GM12878 (cell line): Measurements from ENCODE around the gene ZNF782. TPM values are rescaled to one million over a fixed set of nuclear protein-coding genes. Genes with fewer than 3 reads are reported as not detected.

Experiments used
- ATAC-seq: fragments of 200-7000 bp; cut with Tn5 transposase; 3 replicates; pipeline ENCODE4 v1.9.1; 2020; ENCODE audit warnings: mild to moderate bottlenecking, moderate library complexity
- BruUV-seq: library from RNA; stranded (reverse); fragments of 400-500 nt; replicated peaks from 2 replicates; lab custom pipeline; 2021; lab: Mats Ljungman, UMichigan
- CTCF ChIA-PET: fragments of 300-600 bp; sonication (Branson Sonifier 250); formaldehyde crosslinking; extraction: SDS; loops from one replicate; lab custom pipeline; 2021; ENCODE audit warnings: inconsistent platforms; lab: Yijun Ruan, JAX
- POLR2A ChIA-PET: fragments of 350-600 bp; formaldehyde crosslinking; extraction: SDS; loops from one replicate; lab custom pipeline; 2021; ENCODE audit warnings: inconsistent platforms; lab: Charles Lee
- RAD21 ChIA-PET: fragments of 300-600 bp; sonication (Branson Sonifier 250); formaldehyde crosslinking; loops from one replicate; lab custom pipeline; 2023; ENCODE audit warnings: antibody characterized with exemption; ENCODE audit not compliant: unreplicated experiment; lab: Charles Lee
- SMC1A ChIA-PET: fragments of 300-600 bp; sonication (Branson Sonifier 250); formaldehyde crosslinking; loops from one replicate; lab custom pipeline; 2023; ENCODE audit not compliant: unreplicated experiment, uncharacterized antibody; lab: Charles Lee
- DNase-seq: peaks from one replicate; pipeline ENCODE4 v3.0.0-alpha.2; 2011; ENCODE audit warnings: low read depth, low spot score
- FAIRE-seq: peaks from 3 replicates; lab custom pipeline; 2011; peaks lifted over from hg19 to GRCh38; lab: Jason Lieb, UNC
- H2AFZ ChIP-seq: 2 replicates; pipeline ENCODE4 v1.6.0; 2011; ENCODE audit warnings: low read depth, low read length, control low read depth; ENCODE audit not compliant: control insufficient read depth
- H3K27ac ChIP-seq: 2 replicates; pipeline ENCODE4 v1.5.1; 2011; ENCODE audit warnings: control low read depth; ENCODE audit not compliant: control insufficient read depth, insufficient read depth
- H3K27me3 ChIP-seq, 2 experiments: replicated peaks in 1 of 2; 2 replicates each; pipeline versions ENCODE4 v1.6.0 to v1.6.1; 2011; ENCODE audit warnings: low read length in 1 of 2; ENCODE audit not compliant: control insufficient read depth in 2 of 2, insufficient read depth in 2 of 2
- H3K36me3 ChIP-seq, 2 experiments: 2 replicates each; pipeline ENCODE4 v1.5.1; 2011; ENCODE audit warnings: low read length in 1 of 2; ENCODE audit not compliant: control insufficient read depth in 2 of 2, insufficient read depth in 2 of 2
- H3K4me1 ChIP-seq: 2 replicates; pipeline ENCODE4 v1.6.1; 2011; ENCODE audit warnings: mild to moderate bottlenecking, low read length, moderate library complexity, mixed read lengths; ENCODE audit not compliant: control insufficient read depth, insufficient read depth
- H3K4me2 ChIP-seq: 2 replicates; pipeline ENCODE4 v1.6.0; 2011; ENCODE audit warnings: control low read depth; ENCODE audit not compliant: control insufficient read depth, insufficient read depth
- H3K4me3 ChIP-seq: fragments of 200-600 bp; sonication (generic); 2 replicates; pipeline ENCODE4 v1.5.1; 2016
- H3K79me2 ChIP-seq: 2 replicates; pipeline ENCODE4 v1.6.0; 2011; ENCODE audit warnings: low read length; ENCODE audit not compliant: control insufficient read depth, insufficient read depth
- H3K9ac ChIP-seq: 2 replicates; pipeline ENCODE4 v1.8.0; 2011; ENCODE audit warnings: low read length, control low read depth, mixed read lengths; ENCODE audit not compliant: control insufficient read depth, insufficient read depth
- H3K9me3 ChIP-seq: replicated peaks from 3 replicates; pipeline ENCODE4 v1.5.1; 2011; ENCODE audit warnings: mild to moderate bottlenecking, low read length; ENCODE audit not compliant: control insufficient read depth, insufficient read depth
- H4K20me1 ChIP-seq: 2 replicates; pipeline ENCODE4 v1.6.0; 2011; ENCODE audit not compliant: control insufficient read depth, insufficient read depth
- ETV6 ChIP-seq, 2 experiments: fragments of 450-650 bp in 1 of 2; IDR thresholded peaks in 1 of 2; conservative IDR thresholded peaks in 1 of 2; 2 replicates each; pipeline ENCODE4 v1.6.1; 2014; ENCODE audit warnings: antibody characterized with exemption in 1 of 2, borderline replicate concordance in 1 of 2, low read depth in 1 of 2, mild to moderate bottlenecking in 1 of 2, moderate library complexity in 1 of 2
- FOS ChIP-seq: IDR thresholded peaks from 3 replicates; pipeline ENCODE4 v1.6.1; 2011; ENCODE audit warnings: borderline replicate concordance; ENCODE audit not compliant: insufficient read length; ENCODE audit errors: extremely low read depth
- HDAC2 ChIP-seq: fragments of 200-600 bp; sonication (generic); IDR thresholded peaks from 2 replicates; pipeline ENCODE4 v1.6.1; 2017
- IRF4 ChIP-seq: IDR thresholded peaks from 2 replicates; pipeline ENCODE4 v1.6.1; 2011; ENCODE audit warnings: low read depth, low read length
- MYB ChIP-seq: fragments of 150-350 bp; IDR thresholded peaks from 2 replicates; pipeline ENCODE4 v1.6.1; 2014; ENCODE audit warnings: mild to moderate bottlenecking, low read depth, low read length, borderline replicate concordance
- NBN ChIP-seq: fragments of 450-650 bp; IDR thresholded peaks from 2 replicates; pipeline ENCODE4 v1.6.1; 2016
- NFYB ChIP-seq: IDR thresholded peaks from 2 replicates; pipeline ENCODE4 v1.6.1; 2011; ENCODE audit warnings: low read depth, mild to moderate bottlenecking, low read length, improper control_type of control experiment, moderate library complexity; ENCODE audit not compliant: insufficient read depth
- POLR2AphosphoS2 ChIP-seq: IDR thresholded peaks from 2 replicates; pipeline ENCODE4 v1.6.1; 2011; ENCODE audit warnings: low read depth, mild to moderate bottlenecking, low read length, improper control_type of control experiment, moderate library complexity
- RBBP5 ChIP-seq: fragments of 200-600 bp; sonication (generic); conservative IDR thresholded peaks from 2 replicates; pipeline ENCODE4 v1.6.1; 2016
- RUNX3 ChIP-seq: IDR thresholded peaks from 2 replicates; pipeline ENCODE4 v1.6.1; 2012; ENCODE audit warnings: low read length, inconsistent platforms
- TAF1 ChIP-seq: IDR thresholded peaks from 2 replicates; pipeline ENCODE4 v1.6.1; 2011; ENCODE audit warnings: mild to moderate bottlenecking, low read depth, low read length, borderline replicate concordance
- TARDBP ChIP-seq: IDR thresholded peaks from 2 replicates; pipeline ENCODE4 v1.6.1; 2016; ENCODE audit warnings: borderline replicate concordance
- YY1 ChIP-seq: IDR thresholded peaks from 2 replicates; pipeline ENCODE4 v1.6.1; 2011; ENCODE audit warnings: low read depth, mild to moderate bottlenecking, low read length
- ZNF274 ChIP-seq: IDR thresholded peaks from one replicate; pipeline ENCODE4 v1.8.0; 2011; ENCODE audit not compliant: insufficient read length, insufficient read depth
- ZNF622 ChIP-seq: fragments of 450-650 bp; IDR thresholded peaks from 2 replicates; pipeline ENCODE4 v1.6.1; 2017; ENCODE audit warnings: mild to moderate bottlenecking, inconsistent platforms
- ZZZ3 ChIP-seq: IDR thresholded peaks from 2 replicates; pipeline ENCODE4 v1.6.1; 2011; ENCODE audit warnings: low read depth; ENCODE audit not compliant: control insufficient read depth, insufficient read length
- WGBS: methylation state at CpG from one replicate; pipeline ENCODE4 v1.1.6; 2016; ENCODE audit warnings: low lambda C conversion rate; ENCODE audit not compliant: insufficient replicate concordance, insufficient coverage; ENCODE audit errors: missing lambda C conversion rate; 5-methylcytosine and 5-hydroxymethylcytosine counted together
- in situ Hi-C: fragments of 300-500 bp; cut with MboI; formaldehyde crosslinking; loops from 9 replicates; pipeline ENCODE4 v1.14.3; 2018; ENCODE audit warnings: mixed read lengths
- intact Hi-C: fragments of 100-400 bp; cut with micrococcal nuclease; formaldehyde crosslinking; loops from one replicate; pipeline ENCODE4 v1.14.2; 2022; ENCODE audit not compliant: unreplicated experiment
- polyA plus RNA-seq, 11 experiments: library from polyadenylated mRNA; depleted of rRNA in 4 of 11; unstranded in 6 of 11; stranded (reverse) in 5 of 11; fragments of >200 nt; fragmentation: Nextera tagmentation in 4 of 11; fragmentation: Illumina TruSeq in 1 of 11; extraction: Ambion mirVana in 4 of 11; extraction: Trizol in 1 of 11; gene quantifications; 1 replicate in 1 of 11; 2 replicates in 10 of 11; pipeline versions ENCODE4 v1.2.1 to v1.2.3, GENCODE V29; 2011 to 2016; ENCODE audit warnings: inconsistent platforms in 2 of 11, missing spikeins in 2 of 11, low read depth in 1 of 11
- total RNA-seq, 4 experiments: library from RNA; depleted of rRNA in 3 of 4; stranded (reverse); fragments of >200 nt in 3 of 4; fragmentation: Illumina TruSeq in 1 of 4; extraction: Trizol in 1 of 4; gene quantifications; 2 replicates each; pipeline versions ENCODE4 v1.2.1 to v1.2.3, GENCODE V29; 2013 to 2021
- TF ChIP-seq, protein P1 (sequence below): fragments of 450-650 bp; IDR thresholded peaks from 2 replicates; pipeline ENCODE4 v1.6.1; 2017; ENCODE audit warnings: mild to moderate bottlenecking, moderate library complexity
- TF ChIP-seq, protein P2 (sequence below): IDR thresholded peaks from 2 replicates; pipeline ENCODE4 v1.6.1; 2012; ENCODE audit warnings: low read depth, low read length, improper control_type of control experiment
- TF ChIP-seq, protein P3 (sequence below): fragments of 450-650 bp; IDR thresholded peaks from 2 replicates; pipeline ENCODE4 v1.6.1; 2018; ENCODE audit warnings: mild to moderate bottlenecking, low read depth, moderate library complexity; ENCODE audit not compliant: partially characterized antibody

ZNF782 gene
- total and polyA plus RNA-seq, 10 of the 15 experiments (the other 5 are each of a cell fraction or from before 2014, with no cell fraction given): 0.55 to 7.8 (median 4.5) TPM

- POLR2A ChIA-PET: interaction anchor here (0.6 to 1.4 kb wide), 3 partner anchors 15 to 93 kb away, joined by 3 to 5 read pairs (median 4); partner anchors contain the start of gene ZNF782
- TF ChIP-seq TAF1 (no peak), ZNF274 (no peak), NFYB (no peak), NBN (no peak), YY1 (no peak), MYB (no peak), ETV6 (conservative IDR thresholded peaks at IDR 0.05 in 1 of 2, IDR thresholded peaks at IDR 0.05 in 1 of 2; ENCODE audit: borderline replicate concordance in 1 of 2, low read depth in 1 of 2) (no peak), RUNX3 (no peak), RBBP5 (no peak), POLR2AphosphoS2 (no peak), TARDBP (no peak), HDAC2 (no peak), ZZZ3 (no peak), FOS (no peak), IRF4 (no peak), ZNF622 (no peak)
- TF ChIP-seq, protein P1, sequence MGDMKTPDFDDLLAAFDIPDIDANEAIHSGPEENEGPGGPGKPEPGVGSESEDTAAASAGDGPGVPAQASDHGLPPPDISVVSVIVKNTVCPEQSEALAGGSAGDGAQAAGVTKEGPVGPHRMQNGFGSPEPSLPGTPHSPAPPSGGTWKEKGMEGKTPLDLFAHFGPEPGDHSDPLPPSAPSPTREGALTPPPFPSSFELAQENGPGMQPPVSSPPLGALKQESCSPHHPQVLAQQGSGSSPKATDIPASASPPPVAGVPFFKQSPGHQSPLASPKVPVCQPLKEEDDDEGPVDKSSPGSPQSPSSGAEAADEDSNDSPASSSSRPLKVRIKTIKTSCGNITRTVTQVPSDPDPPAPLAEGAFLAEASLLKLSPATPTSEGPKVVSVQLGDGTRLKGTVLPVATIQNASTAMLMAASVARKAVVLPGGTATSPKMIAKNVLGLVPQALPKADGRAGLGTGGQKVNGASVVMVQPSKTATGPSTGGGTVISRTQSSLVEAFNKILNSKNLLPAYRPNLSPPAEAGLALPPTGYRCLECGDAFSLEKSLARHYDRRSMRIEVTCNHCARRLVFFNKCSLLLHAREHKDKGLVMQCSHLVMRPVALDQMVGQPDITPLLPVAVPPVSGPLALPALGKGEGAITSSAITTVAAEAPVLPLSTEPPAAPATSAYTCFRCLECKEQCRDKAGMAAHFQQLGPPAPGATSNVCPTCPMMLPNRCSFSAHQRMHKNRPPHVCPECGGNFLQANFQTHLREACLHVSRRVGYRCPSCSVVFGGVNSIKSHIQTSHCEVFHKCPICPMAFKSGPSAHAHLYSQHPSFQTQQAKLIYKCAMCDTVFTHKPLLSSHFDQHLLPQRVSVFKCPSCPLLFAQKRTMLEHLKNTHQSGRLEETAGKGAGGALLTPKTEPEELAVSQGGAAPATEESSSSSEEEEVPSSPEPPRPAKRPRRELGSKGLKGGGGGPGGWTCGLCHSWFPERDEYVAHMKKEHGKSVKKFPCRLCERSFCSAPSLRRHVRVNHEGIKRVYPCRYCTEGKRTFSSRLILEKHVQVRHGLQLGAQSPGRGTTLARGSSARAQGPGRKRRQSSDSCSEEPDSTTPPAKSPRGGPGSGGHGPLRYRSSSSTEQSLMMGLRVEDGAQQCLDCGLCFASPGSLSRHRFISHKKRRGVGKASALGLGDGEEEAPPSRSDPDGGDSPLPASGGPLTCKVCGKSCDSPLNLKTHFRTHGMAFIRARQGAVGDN: no peak
- TF ChIP-seq, protein P2, sequence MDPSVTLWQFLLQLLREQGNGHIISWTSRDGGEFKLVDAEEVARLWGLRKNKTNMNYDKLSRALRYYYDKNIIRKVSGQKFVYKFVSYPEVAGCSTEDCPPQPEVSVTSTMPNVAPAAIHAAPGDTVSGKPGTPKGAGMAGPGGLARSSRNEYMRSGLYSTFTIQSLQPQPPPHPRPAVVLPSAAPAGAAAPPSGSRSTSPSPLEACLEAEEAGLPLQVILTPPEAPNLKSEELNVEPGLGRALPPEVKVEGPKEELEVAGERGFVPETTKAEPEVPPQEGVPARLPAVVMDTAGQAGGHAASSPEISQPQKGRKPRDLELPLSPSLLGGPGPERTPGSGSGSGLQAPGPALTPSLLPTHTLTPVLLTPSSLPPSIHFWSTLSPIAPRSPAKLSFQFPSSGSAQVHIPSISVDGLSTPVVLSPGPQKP: no peak
- TF ChIP-seq, protein P3, sequence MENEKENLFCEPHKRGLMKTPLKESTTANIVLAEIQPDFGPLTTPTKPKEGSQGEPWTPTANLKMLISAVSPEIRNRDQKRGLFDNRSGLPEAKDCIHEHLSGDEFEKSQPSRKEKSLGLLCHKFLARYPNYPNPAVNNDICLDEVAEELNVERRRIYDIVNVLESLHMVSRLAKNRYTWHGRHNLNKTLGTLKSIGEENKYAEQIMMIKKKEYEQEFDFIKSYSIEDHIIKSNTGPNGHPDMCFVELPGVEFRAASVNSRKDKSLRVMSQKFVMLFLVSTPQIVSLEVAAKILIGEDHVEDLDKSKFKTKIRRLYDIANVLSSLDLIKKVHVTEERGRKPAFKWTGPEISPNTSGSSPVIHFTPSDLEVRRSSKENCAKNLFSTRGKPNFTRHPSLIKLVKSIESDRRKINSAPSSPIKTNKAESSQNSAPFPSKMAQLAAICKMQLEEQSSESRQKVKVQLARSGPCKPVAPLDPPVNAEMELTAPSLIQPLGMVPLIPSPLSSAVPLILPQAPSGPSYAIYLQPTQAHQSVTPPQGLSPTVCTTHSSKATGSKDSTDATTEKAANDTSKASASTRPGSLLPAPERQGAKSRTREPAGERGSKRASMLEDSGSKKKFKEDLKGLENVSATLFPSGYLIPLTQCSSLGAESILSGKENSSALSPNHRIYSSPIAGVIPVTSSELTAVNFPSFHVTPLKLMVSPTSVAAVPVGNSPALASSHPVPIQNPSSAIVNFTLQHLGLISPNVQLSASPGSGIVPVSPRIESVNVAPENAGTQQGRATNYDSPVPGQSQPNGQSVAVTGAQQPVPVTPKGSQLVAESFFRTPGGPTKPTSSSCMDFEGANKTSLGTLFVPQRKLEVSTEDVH: no peak
Measured at GRCh38 chr9:96781552-96781951, 72.8 kb downstream of the ZNF782 start.

More at GRCh38 chr9:96781552-96781951, 72.8 kb downstream of the ZNF782 start:
- H3K36me3 ChIP-seq: no peaks in the 10 kb centered on the region
- 96% methylated on average over 3 of the region's 3 CpGs for WGBS
- FAIRE-seq (no peak), ATAC-seq (no peak), DNase-seq (no peak)
- RAD21 ChIA-PET: interaction anchor here (1.2 kb wide), 1 partner anchor 93 kb away, joined by 3 read pairs; no protein-coding TSS in a partner anchor
- intact Hi-C loops: no loop called here
- H2AFZ ChIP-seq: no peak overlapping the region
- BruUV-seq: no TSS peak
- in situ Hi-C loops: no loop called here
- CTCF ChIA-PET: interaction anchor here (1.0 kb wide), 1 partner anchor 70 kb away, joined by 3 read pairs; no protein-coding TSS in a partner anchor
- H3K79me2 ChIP-seq: peaks cover 7% of the 10 kb centered on the region
- no peaks in the 10 kb centered on the region for H3K27me3 ChIP-seq
- H3K27ac ChIP-seq: no peak overlapping the region
- SMC1A ChIA-PET: interaction anchor here (1.1 to 1.2 kb wide), 3 partner anchors 10 to 93 kb away, joined by 3 read pairs; no protein-coding TSS in a partner anchor
- no peaks in the 10 kb centered on the region for H3K4me1 ChIP-seq
- H3K9ac ChIP-seq: no peak overlapping the region
- no peaks in the 10 kb centered on the region for H4K20me1 ChIP-seq
- H3K9me3 ChIP-seq: no peaks in the 10 kb centered on the region; the same call in 1 of the 3 replicates
- H3K4me3 ChIP-seq: no peak overlapping the region
- no peak overlapping the region for H3K4me2 ChIP-seq
